Measurements from ENCODE around the gene RSF1. TPM values are rescaled to one million over a fixed set of nuclear protein-coding genes. Genes with fewer than 3 reads are reported as not detected.

Gene RSF1
- total RNA-seq, 1 donor from 2014 or later, result 19.9 TPM

DNA sequence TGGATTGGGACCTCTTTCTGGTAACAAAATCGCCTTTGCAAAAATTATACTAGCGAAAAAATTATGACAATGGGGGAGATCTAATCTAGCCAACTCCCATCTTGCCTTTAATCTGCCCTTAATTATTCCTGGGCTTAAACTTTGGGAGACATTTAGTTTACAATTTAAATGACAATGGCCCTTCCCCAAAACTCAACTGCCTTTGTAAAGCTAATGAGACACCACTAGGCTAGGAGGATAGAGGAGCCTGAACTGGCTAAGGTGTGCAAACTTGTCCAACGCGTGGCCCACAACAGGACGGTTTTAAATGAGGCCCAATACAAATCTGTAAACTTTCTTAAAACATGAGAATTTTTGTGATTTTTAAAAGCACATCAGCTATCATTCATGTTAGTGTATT is 67.3 kb downstream of the RSF1 start:
- DNase-seq (ENCODE audit: low spot score) (no peak), ATAC-seq (no peak)

- DNase-seq (ENCODE audit: low spot score) (no peak), ATAC-seq (peak; percentile 76)
Observed at GRCh38 chr11:77752516-77752915, 68.0 kb downstream of the RSF1 start.

DNA sequence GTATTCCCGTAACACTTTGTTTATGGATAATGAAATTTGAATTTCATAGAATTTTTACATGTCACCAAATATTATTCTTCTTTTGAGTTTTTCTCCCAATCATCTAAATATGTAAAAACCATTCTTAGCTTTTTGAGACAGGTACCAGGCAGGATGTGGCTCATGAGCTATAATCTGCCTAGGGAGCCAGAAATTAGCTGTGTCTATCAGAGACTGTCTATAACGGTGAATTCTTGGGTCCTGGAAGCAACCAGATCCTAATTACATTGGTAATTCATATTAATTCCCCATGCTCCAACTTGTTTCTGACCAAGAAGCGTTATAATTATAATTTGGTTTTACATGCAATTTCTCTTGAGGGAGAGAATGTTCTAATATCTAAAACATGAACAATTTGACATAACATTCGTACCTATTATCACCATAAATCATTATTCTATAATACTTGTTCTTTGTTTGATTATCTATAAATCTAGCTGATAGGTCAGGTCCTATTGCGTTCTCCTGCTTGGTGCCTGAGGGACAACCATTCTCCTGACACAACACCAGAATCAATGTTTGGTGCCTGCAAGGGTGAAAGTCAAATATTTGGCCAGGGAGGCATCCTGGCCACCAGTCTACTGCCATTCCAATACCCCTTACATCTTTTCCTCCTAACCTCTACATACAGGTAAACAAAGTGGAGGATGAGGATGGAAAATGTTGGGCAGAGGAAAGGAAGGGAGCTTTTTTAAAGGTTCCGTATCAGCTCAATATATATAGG is 69.9 kb downstream of the RSF1 start:
- DNase-seq (ENCODE audit: low spot score), result no peak
- peak; percentile 79 for ATAC-seq

- no peak for DNase-seq (ENCODE audit: low spot score)
- ATAC-seq, result no peak
Observed at GRCh38 chr11:77749232-77749631, 71.3 kb downstream of the RSF1 start.

DNA sequence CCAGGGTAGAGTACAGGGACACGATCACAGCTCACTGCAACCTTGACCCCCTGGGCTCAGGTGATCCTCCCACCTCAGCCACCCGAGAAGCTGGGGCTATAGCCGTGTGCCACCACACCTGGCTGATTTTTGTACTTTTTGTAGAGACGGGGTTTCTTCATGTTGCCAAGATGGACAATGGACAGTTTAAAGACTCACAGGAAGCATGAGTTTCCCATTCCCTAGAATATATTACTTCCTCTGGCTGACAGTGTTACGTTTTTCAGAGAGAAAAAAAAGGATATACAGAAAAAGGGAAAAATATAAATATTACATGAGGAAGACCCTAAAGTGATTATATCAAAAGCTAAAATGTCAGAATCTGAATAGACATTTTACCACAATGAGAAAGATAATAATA is 72.3 kb downstream of the RSF1 start:
- no peak for DNase-seq (ENCODE audit: low spot score)
- ATAC-seq, result no peak

GRCh38 chr11:77747381-77747969 is 73.0 kb downstream of the RSF1 start:
- no peak for DNase-seq (ENCODE audit: low spot score)
- no peak for ATAC-seq

DNA sequence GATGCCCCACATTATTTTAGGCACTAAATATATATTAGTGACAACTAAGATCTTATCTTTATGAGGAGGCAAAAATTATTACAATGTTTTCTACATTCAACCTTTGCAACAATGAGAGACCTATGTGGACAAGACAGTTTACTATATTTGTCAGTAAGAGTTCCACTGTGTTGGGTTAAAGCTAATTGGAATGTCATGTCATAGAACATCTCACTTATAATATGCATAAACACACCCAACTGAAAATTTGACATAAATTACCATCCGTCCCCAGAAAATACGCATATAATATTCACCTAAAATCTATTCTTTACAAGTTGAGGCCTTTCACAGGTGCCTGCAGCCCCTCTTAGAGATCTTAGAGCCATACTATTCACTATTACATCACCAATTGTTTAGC is 84.0 kb downstream of the RSF1 start:
- DNase-seq (ENCODE audit: low spot score), result no peak
- no peak for ATAC-seq

GRCh38 chr11:77734890-77735289 is 85.6 kb downstream of the RSF1 start:
- ATAC-seq (no peak), DNase-seq (ENCODE audit: low spot score) (no peak)

DNA sequence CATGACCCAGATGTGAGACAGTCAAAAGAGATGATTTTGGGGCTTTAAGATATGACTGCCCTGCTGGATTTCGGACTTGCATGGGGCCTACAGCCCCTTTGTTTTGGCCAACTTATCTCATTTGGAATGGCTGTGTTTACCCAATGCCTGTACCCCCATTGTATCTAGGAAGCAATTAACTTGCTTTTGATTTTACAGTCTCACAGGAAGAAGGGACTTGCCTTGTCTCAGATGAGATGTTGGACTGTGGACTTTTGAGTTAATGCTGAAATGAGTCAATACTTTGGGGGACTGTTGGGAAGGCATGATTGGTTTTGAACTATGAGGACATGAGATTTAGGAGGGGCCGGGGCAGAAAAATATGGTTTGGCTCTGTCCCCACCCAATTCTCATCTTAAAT is 88.4 kb downstream of the RSF1 start:
- ATAC-seq (no peak), DNase-seq (ENCODE audit: low spot score) (no peak)

DNA sequence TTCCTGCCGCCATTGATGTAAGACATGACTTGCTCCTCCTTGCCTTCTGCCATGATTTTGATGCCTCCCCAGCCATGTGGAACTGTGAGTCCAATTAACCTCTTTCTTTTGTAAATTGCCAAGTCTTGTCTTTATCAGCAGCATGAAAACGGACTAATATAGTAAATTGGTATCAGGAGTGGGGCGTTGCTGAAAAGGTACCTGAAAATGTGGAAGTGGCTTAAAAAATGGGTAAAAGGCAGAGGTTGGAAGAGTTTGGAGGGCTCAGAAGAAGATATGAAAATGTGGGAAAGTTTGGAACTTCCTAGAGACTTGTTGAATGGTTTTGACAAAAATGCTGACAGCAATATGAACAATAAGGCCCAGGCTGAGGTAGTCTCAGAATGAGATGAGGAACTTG is 89.7 kb downstream of the RSF1 start:
- ATAC-seq (no peak), DNase-seq (ENCODE audit: low spot score) (no peak)

DNA sequence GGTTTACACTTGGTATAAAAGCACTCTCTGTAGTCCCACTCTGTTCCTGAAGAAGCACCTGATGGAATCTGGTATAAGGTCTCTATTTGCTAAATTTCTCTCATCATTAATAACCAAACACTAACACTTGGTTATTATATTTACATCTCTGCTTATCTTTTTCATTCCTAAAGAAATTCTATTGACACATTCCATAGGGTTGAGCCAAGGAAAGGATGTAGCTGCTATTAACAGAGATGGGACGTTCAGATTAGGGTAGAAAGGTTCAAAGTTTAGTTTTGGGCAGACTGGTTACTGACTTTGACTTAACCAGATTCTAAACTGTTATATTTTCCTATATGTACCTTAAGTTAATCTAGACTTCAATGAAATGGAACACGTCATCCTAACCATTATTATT is 91.5 kb downstream of the RSF1 start:
- ATAC-seq (no peak), DNase-seq (ENCODE audit: low spot score) (no peak)

DNA sequence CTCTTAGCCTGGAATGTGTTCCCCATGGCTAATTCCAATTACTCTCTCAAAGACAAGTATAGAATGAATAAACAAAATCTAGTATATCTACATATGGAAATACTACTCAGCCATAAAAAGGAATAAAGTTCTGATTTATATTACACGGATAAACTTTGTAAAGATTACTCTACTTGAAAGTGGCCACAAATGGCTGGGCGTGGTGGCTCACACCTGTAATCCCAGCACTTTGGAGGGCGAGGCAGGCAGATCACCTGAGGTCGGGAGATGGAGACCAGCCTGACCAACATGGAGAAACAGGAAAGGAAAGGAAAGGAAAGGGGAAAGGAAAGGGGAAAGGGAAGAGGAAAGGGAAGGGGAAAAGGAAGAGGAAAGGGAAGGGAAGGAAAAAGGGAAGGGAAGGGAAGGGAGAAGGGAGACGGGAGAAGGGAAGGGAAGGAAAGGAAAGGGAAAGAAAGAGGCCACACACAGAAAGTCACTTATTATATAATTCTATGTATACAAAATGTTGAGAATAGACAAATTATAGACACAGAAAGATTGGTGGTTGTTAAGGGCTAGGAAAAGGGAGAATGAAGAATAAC is 92.2 kb downstream of the RSF1 start:
- ATAC-seq, result no peak
- no peak for DNase-seq (ENCODE audit: low spot score)

- no peak for ATAC-seq
- DNase-seq (ENCODE audit: low spot score), result no peak
Observed at GRCh38 chr11:77726524-77726923, 94.0 kb downstream of the RSF1 start.

DNA sequence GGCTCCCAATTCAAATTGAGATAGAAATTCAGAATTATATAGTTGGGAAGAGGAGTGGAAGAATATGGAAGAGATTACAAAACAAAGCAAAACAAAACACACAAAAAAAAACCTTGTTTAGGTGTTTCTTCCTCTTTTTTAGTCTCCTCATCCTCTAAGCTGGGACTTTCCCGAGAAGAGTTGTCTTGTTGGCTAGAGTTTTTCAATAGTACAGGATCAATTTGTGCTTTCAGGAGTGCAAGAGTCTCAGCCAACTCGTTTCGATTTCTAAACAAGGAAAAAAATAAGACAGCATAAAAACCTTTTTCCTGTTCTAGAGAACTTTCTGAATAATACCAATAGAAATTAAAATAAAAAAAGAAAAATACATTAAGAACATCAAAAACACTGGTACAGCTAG is 95.1 kb downstream of the RSF1 start:
- ATAC-seq (no peak), DNase-seq (ENCODE audit: low spot score) (no peak)

DNA sequence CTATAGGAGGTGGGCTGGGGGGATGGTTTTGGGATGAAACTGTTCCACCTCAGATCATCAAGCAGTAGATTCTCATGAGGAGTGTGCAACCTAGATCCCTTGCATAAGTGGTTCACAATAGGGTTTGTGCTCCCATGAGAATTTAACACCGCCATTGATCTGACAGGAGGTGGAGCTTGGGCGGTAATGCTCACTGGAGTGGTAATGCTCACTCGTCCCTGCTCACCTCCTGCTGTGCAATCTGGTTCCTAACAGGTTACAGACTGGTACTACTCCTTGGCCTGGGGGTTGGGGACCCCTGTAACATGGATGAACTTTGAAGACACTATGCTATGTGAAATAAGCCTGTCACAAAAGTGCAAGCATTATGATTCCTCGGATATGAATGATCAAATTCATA is 95.9 kb downstream of the RSF1 start:
- no peak for DNase-seq (ENCODE audit: low spot score)
- no peak for ATAC-seq

DNA sequence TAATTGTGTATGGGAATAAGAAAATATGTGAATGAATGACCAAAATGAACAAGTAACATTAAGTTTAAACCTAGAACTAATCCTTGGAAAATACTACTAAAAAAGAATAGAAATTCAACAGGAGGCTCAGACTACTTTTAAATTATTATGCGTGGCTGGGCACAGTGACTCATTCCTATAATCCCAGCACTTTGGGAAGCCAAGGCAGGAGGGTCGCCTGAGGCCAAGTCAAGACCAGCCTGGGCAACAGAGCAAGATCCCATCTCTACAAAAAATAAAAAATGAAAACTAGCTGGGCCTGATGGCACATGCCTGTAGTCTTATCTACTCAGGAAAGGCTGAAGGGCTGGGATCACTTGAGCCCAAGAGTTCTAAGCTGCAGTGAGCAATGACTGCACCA is 97.5 kb downstream of the RSF1 start:
- DNase-seq (ENCODE audit: low spot score) (no peak), ATAC-seq (no peak)

GRCh38 chr11:77710358-77710757 is 110.2 kb downstream of the RSF1 start:
- DNase-seq (ENCODE audit: low spot score) (no peak), ATAC-seq (no peak)

GRCh38 chr11:77705876-77706579 is 114.5 kb downstream of the RSF1 start:
- ATAC-seq (no peak), DNase-seq (ENCODE audit: low spot score) (no peak)

- DNase-seq (ENCODE audit: low spot score), result no peak
- no peak for ATAC-seq
Observed at GRCh38 chr11:77705195-77705875, 115.2 kb downstream of the RSF1 start.

DNA sequence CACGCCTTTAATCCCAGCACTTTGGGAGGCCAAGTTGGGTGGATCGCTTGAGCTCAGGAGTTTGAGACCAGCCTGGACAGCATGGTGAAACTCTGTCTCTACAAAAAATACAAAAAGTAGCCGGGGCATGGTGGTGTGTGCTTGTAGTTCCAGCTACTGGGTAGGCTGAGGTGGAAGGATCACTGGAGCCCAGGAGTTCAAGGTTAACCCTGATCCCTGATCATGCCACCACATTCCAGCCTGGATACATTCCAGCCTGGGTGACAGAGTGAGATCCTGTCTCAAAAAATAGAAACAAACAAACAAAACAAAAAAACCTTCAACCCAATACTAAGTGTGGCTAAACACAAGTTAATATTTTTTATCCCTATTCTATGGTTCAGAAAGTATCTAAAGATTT is 116.5 kb downstream of the RSF1 start:
- ATAC-seq, result no peak

DNA sequence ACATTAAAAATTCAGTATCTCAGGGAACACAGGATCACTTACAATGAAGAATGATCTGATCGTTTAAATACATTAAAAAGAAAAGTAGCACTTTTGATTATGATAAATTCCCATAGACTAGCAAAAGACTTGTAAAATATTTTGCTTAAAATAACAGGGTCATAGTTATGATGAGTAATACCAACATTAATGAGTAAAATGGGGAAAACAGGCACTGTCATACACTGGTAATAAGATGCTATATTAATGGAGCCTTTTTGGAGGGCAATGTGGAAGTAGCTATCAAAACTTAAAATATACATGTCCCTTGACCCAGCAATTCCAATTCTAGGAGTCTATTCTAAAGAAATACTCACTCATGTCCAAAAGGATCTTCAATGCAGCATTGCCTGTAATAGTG is 121.1 kb downstream of the RSF1 start:
- DNase-seq (ENCODE audit: low spot score), result no peak
- no peak for ATAC-seq

More for the DNA sequence above, 116.5 kb downstream of the RSF1 start:
- DNase-seq (ENCODE audit: low spot score), result no peak

All from left lobe of liver (tissue), 2 donors.